Hepatocyte (in vitro differentiated cells): Measurements from ENCODE around the gene AFAP1L2.

ENCODE experiments used
- EZH2 ChIP-seq: fragments of 200-600 bp; sonication (generic); IDR thresholded peaks from 2 replicates; pipeline ENCODE4 v1.6.1; 2016; ENCODE audit warnings: antibody characterized with exemption, mild to moderate bottlenecking, borderline replicate concordance
- EZH2phosphoT487 ChIP-seq: fragments of 200-600 bp; sonication (generic); IDR thresholded peaks from one replicate; pipeline ENCODE4 v1.6.1; 2018; ENCODE audit warnings: antibody characterized with exemption, mild to moderate bottlenecking, low read depth, moderate library complexity; ENCODE audit not compliant: unreplicated experiment, severe bottlenecking
- TF ChIP-seq, protein P1 (sequence below): fragments of 200-600 bp; sonication (generic); IDR thresholded peaks from 2 replicates; pipeline ENCODE4 v1.5.1; 2016; ENCODE audit warnings: antibody characterized with exemption, mild to moderate bottlenecking; ENCODE audit not compliant: poor library complexity

DNA sequence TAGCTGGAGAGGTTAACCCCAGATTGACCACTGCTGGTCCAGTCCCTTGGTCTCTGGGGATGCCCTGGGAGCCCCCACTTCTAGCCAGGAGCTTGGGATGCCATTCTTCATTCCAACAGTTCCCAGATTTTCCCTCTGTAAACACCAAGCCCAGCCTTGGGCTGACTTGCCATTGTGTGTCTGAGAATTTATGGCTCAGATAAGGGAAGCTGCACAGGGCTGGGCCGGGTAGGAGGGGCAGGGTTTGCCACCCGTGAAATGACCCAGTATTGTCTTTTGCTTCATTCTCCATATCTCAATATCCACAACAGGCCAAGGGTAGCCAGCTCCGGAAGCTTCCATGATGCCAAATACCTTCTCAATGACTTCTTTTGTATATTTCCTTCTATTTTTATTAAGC lies 32.1 kb downstream of the AFAP1L2 start:
- TF ChIP-seq, protein P1, sequence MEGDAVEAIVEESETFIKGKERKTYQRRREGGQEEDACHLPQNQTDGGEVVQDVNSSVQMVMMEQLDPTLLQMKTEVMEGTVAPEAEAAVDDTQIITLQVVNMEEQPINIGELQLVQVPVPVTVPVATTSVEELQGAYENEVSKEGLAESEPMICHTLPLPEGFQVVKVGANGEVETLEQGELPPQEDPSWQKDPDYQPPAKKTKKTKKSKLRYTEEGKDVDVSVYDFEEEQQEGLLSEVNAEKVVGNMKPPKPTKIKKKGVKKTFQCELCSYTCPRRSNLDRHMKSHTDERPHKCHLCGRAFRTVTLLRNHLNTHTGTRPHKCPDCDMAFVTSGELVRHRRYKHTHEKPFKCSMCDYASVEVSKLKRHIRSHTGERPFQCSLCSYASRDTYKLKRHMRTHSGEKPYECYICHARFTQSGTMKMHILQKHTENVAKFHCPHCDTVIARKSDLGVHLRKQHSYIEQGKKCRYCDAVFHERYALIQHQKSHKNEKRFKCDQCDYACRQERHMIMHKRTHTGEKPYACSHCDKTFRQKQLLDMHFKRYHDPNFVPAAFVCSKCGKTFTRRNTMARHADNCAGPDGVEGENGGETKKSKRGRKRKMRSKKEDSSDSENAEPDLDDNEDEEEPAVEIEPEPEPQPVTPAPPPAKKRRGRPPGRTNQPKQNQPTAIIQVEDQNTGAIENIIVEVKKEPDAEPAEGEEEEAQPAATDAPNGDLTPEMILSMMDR = no peak
- no peak for TF ChIP-seq EZH2
- TF ChIP-seq EZH2phosphoT487 = no peak
